Gastrocnemius medialis (tissue), 4 donors: ENCODE data around the gene CLASP1. TPM values are rescaled to one million over a fixed set of nuclear protein-coding genes. Genes with fewer than 3 reads are reported as not detected.

ENCODE experiments used
- ATAC-seq, 2 donors: fragments of 150-250 bp; one replicate each; pipeline ENCODE4 v1.9.1; 2016
- DNase-seq, 2 donors: peaks; one replicate each; pipeline ENCODE4 v3.0.0-alpha.2; 2019
- H3K27ac ChIP-seq, 4 donors: fragments of 200-600 bp; sonication (generic); 1 replicate in 1 of 4; 2 replicates in 3 of 4; pipeline ENCODE4 v1.5.1; 2016 to 2018; ENCODE audit warnings: mild to moderate bottlenecking in 2 of 4, moderate library complexity in 1 of 4
- H3K27me3 ChIP-seq, 3 donors: fragments of 200-600 bp; sonication (generic) in 2 of 3; 1 replicate in 1 of 3; 2 replicates in 2 of 3; pipeline versions ENCODE4 v1.5.1 to v1.6.0; 2016 to 2019; ENCODE audit warnings: mild to moderate bottlenecking in 1 of 3, moderate library complexity in 1 of 3
- H3K36me3 ChIP-seq, 2 donors: fragments of 200-600 bp; sonication (generic) in 1 of 2; one replicate each; pipeline ENCODE4 v1.5.1; 2017 to 2018
- H3K4me1 ChIP-seq, 2 donors: fragments of 200-600 bp; sonication (generic) in 1 of 2; one replicate each; pipeline ENCODE4 v1.5.1; 2016 to 2017; ENCODE audit warnings: mild to moderate bottlenecking in 2 of 2
- H3K4me3 ChIP-seq, 4 donors: fragments of 200-600 bp; sonication (generic) in 3 of 4; 1 replicate in 1 of 4; 2 replicates in 3 of 4; pipeline ENCODE4 v1.5.1; 2016 to 2019; ENCODE audit warnings: mild to moderate bottlenecking in 2 of 4
- H3K9me3 ChIP-seq, 3 donors: fragments of 200-600 bp; sonication (generic) in 2 of 3; 1 replicate in 1 of 3; 2 replicates in 2 of 3; pipeline ENCODE4 v1.5.1; 2016 to 2019
- POLR2A ChIP-seq, 2 donors: fragments of 450-650 bp; IDR thresholded peaks; one replicate each; pipeline ENCODE4 v1.6.1; 2017; ENCODE audit warnings: antibody characterized with exemption in 2 of 2, mild to moderate bottlenecking in 2 of 2, moderate library complexity in 2 of 2
- in situ Hi-C, 4 donors: fragments of 200-750 bp; cut with MboI; loops; one replicate each; pipeline versions ENCODE4 v1.15.0 to v1.8.0; 2017; ENCODE audit warnings: low sequenced_read_pairs in 4 of 4
- intact Hi-C: fragments of 100-400 bp; cut with DNase I; formaldehyde crosslinking; loops from one replicate; pipeline ENCODE4 v1.15.1; 2023; ENCODE audit warnings: low total_unique reads
- total RNA-seq, 4 donors: library from RNA; depleted of rRNA; stranded (reverse); fragments of >200 nt; gene quantifications; one replicate each; pipeline versions ENCODE4 v1.1.0 to v1.2.3, GENCODE V29; 2016
- TF ChIP-seq, protein P1 (sequence below), 5 experiments: fragments of 450-650 bp in 3 of 5; fragments of 200-600 bp in 2 of 5; sonication (generic) in 2 of 5; IDR thresholded peaks in 4 of 5; conservative IDR thresholded peaks in 1 of 5; 1 replicate in 4 of 5; 2 replicates in 1 of 5; pipeline ENCODE4 v1.5.1; 2016 to 2019; ENCODE audit warnings: antibody characterized with exemption in 5 of 5, mild to moderate bottlenecking in 3 of 5, moderate library complexity in 3 of 5

CLASP1 gene
- total RNA-seq, 4 donors from 2014 or later = 50.1 to 73.9 (median 61.4) TPM

DNA sequence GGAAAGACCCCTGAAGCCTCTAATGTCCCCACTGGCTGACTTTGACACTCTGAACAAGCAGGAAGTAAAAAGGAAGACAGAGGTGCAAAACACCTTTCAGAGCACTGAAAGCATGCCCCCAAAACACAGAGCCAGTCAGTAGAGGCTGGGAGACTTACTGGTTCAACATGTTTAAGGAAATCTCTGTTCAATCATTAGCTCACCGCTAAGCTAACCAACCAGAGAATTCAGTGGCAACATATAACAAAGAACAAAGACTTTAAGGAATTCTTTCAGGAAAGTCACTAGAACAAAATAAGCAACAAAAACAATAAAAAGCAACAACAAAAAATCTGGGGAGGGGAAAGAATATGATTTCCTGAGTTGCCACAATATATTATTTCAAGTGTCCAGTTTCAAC, 142.6 kb downstream of the CLASP1 start:
- Histone ChIP-seq H3K27ac (peak overlapping the region; percentile 74 to 87 (median 78)), H3K36me3 (no peaks in the 10 kb centered on the region), H3K4me1 (peaks cover 58 to 66% of the 10 kb centered on the region in 2 donors), H3K9me3 (no peaks in the 10 kb centered on the region), H3K4me3 (no peak overlapping the region), H3K27me3 (no peaks in the 10 kb centered on the region)
- TF ChIP-seq POLR2A (IDR thresholded peaks at IDR 0.05) = no peak
- TF ChIP-seq, protein P1, sequence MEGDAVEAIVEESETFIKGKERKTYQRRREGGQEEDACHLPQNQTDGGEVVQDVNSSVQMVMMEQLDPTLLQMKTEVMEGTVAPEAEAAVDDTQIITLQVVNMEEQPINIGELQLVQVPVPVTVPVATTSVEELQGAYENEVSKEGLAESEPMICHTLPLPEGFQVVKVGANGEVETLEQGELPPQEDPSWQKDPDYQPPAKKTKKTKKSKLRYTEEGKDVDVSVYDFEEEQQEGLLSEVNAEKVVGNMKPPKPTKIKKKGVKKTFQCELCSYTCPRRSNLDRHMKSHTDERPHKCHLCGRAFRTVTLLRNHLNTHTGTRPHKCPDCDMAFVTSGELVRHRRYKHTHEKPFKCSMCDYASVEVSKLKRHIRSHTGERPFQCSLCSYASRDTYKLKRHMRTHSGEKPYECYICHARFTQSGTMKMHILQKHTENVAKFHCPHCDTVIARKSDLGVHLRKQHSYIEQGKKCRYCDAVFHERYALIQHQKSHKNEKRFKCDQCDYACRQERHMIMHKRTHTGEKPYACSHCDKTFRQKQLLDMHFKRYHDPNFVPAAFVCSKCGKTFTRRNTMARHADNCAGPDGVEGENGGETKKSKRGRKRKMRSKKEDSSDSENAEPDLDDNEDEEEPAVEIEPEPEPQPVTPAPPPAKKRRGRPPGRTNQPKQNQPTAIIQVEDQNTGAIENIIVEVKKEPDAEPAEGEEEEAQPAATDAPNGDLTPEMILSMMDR (IDR thresholded peaks at IDR 0.05 in 4 of 5, conservative IDR thresholded peaks at IDR 0.05 in 1 of 5) = no peak
- DNase-seq = no peak
- intact Hi-C loops = no loop called here
- in situ Hi-C loops = no loop called here
- ATAC-seq = peak in 1 of 2 donors; percentile 2

DNA sequence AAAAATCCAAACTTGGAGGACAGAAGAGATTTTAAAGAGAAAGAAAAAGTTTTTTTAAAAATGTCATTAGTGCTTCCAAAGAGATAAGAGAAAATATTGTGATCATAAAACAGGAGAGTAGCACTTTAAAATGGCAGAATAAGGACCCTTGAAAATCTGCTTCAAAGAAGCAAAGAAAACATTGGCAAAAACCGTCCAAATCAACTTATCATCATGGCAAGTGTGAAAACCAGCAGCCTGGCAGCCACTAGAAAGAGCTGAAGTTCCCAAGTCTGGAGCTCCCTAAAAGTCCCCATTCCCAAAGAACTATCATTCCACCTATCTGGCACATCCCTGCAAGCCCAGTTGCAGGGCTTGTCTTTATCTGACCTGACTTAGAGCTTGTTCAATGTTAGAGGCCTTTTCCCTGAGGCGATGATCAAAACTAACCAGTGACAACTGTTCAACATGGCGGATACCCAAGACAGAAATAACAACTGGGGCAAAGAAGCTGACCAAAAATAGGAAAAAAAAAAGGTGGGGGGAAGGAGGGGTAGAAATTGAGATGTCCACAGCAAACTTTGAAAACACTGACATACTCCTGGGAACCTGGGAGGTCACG, 143.2 kb downstream of the CLASP1 start:
- in situ Hi-C loops (no loop called here), intact Hi-C loops (no loop called here)
- DNase-seq (no peak), ATAC-seq (peak; percentile 54 to 74)
- no peaks in the 10 kb centered on the region for H3K9me3 ChIP-seq
- H3K4me3 ChIP-seq = no peak overlapping the region
- H3K36me3 ChIP-seq = no peaks in the 10 kb centered on the region
- H3K27me3 ChIP-seq = no peaks in the 10 kb centered on the region
- TF ChIP-seq POLR2A (IDR thresholded peaks at IDR 0.05) = no peak
- TF ChIP-seq, protein P1 (IDR thresholded peaks at IDR 0.05 in 4 of 5, conservative IDR thresholded peaks at IDR 0.05 in 1 of 5) = no peak
- H3K27ac ChIP-seq = peak overlapping the region; percentile 74 to 87 (median 78)
- H3K4me1 ChIP-seq = peaks cover 62 to 71% of the 10 kb centered on the region in 2 donors

DNA sequence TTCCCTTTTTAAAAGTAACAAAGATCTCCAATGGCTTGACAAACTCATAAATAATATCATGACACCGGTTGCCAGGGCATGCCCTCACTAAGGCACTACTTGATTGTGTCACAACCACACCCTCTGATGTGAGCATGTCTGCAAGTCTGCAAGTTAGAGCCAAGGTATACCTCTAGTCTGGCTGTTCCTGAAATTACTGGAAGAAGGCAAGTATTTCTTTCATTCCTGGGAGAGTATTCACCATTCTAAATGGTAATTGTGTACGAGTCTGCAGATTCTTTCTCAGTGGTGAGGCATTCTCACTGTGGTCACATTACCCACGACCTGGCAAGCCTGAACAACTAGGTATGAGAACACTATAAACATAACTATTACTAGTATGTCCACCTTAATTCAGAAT, 144.3 kb downstream of the CLASP1 start:
- peak; percentile 49 to 67 for ATAC-seq
- TF ChIP-seq, protein P1 (IDR thresholded peaks at IDR 0.05 in 4 of 5, conservative IDR thresholded peaks at IDR 0.05 in 1 of 5) = no peak
- TF ChIP-seq POLR2A (IDR thresholded peaks at IDR 0.05) = no peak
- in situ Hi-C loops (no loop called here), intact Hi-C loops (no loop called here)
- DNase-seq = peak in 1 of 2 donors; percentile 63
- H3K9me3 ChIP-seq = no peaks in the 10 kb centered on the region
- H3K36me3 ChIP-seq = no peaks in the 10 kb centered on the region
- no peak overlapping the region for H3K4me3 ChIP-seq
- H3K27ac ChIP-seq = peak overlapping the region; percentile 74 to 87 (median 78)
- H3K27me3 ChIP-seq = no peaks in the 10 kb centered on the region
- peaks cover 69 to 79% of the 10 kb centered on the region in 2 donors for H3K4me1 ChIP-seq

DNA sequence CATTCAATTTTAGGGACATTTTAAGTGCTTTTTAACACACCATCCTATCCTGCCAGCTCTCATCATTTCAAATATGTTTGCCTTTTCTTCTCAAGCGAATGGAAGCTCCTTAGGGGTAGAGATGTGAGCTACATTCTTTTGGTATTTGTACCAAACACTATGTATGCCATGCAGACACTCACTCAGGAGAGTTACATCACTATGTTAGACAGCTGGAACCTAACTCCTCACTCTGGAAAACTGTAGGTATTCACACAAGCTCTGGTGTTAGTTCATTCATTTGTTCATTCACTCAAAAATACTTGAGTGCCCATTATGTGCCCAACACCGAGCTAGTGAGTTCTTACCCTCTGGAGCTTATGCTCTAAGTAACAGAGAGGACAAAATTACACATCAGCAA, 144.9 kb downstream of the CLASP1 start:
- intact Hi-C loops (no loop called here), in situ Hi-C loops (no loop called here)
- Histone ChIP-seq H3K27ac (peak overlapping the region; percentile 74 to 87 (median 78)), H3K4me3 (no peak overlapping the region), H3K4me1 (peaks cover 66 to 77% of the 10 kb centered on the region in 2 donors), H3K27me3 (no peaks in the 10 kb centered on the region), H3K36me3 (no peaks in the 10 kb centered on the region), H3K9me3 (no peaks in the 10 kb centered on the region)
- DNase-seq (no peak), ATAC-seq (no peak)
- no peak for TF ChIP-seq POLR2A (IDR thresholded peaks at IDR 0.05)
- TF ChIP-seq, protein P1 (IDR thresholded peaks at IDR 0.05 in 4 of 5, conservative IDR thresholded peaks at IDR 0.05 in 1 of 5) = no peak

DNA sequence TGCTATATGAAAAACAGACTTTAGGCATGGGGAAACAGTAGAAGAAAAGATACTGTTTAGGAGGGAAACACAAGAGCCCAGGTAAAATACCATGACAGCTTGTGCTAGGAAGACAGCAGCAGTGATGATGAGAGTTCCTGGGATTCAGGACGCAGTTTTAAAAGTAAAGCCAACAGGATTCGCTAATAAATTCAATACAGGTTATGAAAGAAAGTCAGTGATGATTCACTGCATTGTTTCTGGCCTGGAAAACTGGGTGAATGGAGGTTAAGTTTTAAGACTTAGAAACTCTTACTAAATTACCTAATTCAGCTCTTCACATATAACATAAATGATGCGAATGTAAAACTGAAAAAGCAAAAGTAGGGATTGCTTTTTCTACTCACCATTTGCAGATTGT, 146.5 kb downstream of the CLASP1 start:
- Histone ChIP-seq H3K4me3 (no peak overlapping the region), H3K9me3 (no peaks in the 10 kb centered on the region), H3K4me1 (peaks cover 62 to 72% of the 10 kb centered on the region in 2 donors), H3K27me3 (no peaks in the 10 kb centered on the region), H3K36me3 (no peaks in the 10 kb centered on the region), H3K27ac (peak overlapping the region; percentile 58 to 87 (median 78))
- in situ Hi-C loops (no loop called here), intact Hi-C loops (no loop called here)
- DNase-seq (no peak), ATAC-seq (no peak)
- TF ChIP-seq, protein P1 (IDR thresholded peaks at IDR 0.05 in 4 of 5, conservative IDR thresholded peaks at IDR 0.05 in 1 of 5) = no peak
- no peak for TF ChIP-seq POLR2A (IDR thresholded peaks at IDR 0.05)
